OCI-LY7 (cell line): ENCODE data around the gene FRMD5. TPM values are rescaled to one million over a fixed set of nuclear protein-coding genes. Genes with fewer than 3 reads are reported as not detected.

Experiments used
- BruUV-seq: library from RNA; stranded (reverse); fragments of 400-500 nt; replicated peaks from 2 replicates; lab custom pipeline; 2021; lab: Mats Ljungman, UMichigan
- CTCF ChIA-PET: fragments of 300-600 bp; sonication (Branson Sonifier 250); formaldehyde crosslinking; loops from one replicate; lab custom pipeline; 2022; ENCODE audit warnings: antibody characterized with exemption; ENCODE audit not compliant: unreplicated experiment; lab: Charles Lee
- POLR2A ChIA-PET: fragments of 300-600 bp; sonication (Branson Sonifier 250); formaldehyde crosslinking; loops from one replicate; lab custom pipeline; 2022; ENCODE audit warnings: antibody characterized with exemption; lab: Charles Lee
- DNase-seq: peaks from one replicate; pipeline ENCODE4 v3.0.0-alpha.2; 2015; ENCODE audit warnings: low spot score
- H2AFZ ChIP-seq: fragments of 200-600 bp; sonication (generic), shearing (Covaris generic); 2 replicates; pipeline ENCODE4 v1.6.1; 2014; ENCODE audit warnings: mild to moderate bottlenecking, antibody characterized with exemption, low read length, moderate library complexity
- H3K27ac ChIP-seq: fragments of 200-600 bp; sonication (generic); 2 replicates; pipeline ENCODE4 v1.5.1; 2014; ENCODE audit warnings: mixed run types, low read depth, mild to moderate bottlenecking, moderate library complexity, low read length, inconsistent platforms; ENCODE audit not compliant: poor library complexity, severe bottlenecking
- H3K36me3 ChIP-seq: fragments of 200-600 bp; sonication (generic); 2 replicates; pipeline ENCODE4 v1.6.1; 2014; ENCODE audit warnings: mild to moderate bottlenecking, antibody characterized with exemption, low read length, moderate library complexity, mixed read lengths; ENCODE audit not compliant: insufficient read depth
- H3K4me1 ChIP-seq: fragments of 200-600 bp; sonication (generic); 2 replicates; pipeline ENCODE4 v1.5.1; 2014; ENCODE audit warnings: mild to moderate bottlenecking, low read length; ENCODE audit not compliant: insufficient read depth, poor library complexity, severe bottlenecking
- H3K4me2 ChIP-seq: fragments of 200-600 bp; sonication (generic); 2 replicates; pipeline ENCODE4 v1.6.1; 2014; ENCODE audit warnings: mild to moderate bottlenecking, low read length
- H3K4me3 ChIP-seq: fragments of 200-600 bp; sonication (generic); 2 replicates; pipeline ENCODE4 v1.5.1; 2014; ENCODE audit warnings: mild to moderate bottlenecking, low read depth, low read length; ENCODE audit not compliant: poor library complexity, severe bottlenecking
- H3K79me2 ChIP-seq: fragments of 200-600 bp; sonication (generic); 2 replicates; pipeline ENCODE4 v1.6.1; 2016; ENCODE audit warnings: low read depth, mild to moderate bottlenecking, low read length, moderate library complexity, mixed read lengths; ENCODE audit not compliant: insufficient read depth
- H3K9me2 ChIP-seq: fragments of 200-600 bp; sonication (generic); 2 replicates; pipeline ENCODE4 v1.6.1; 2016; ENCODE audit warnings: mild to moderate bottlenecking, low read length, mixed read lengths; ENCODE audit not compliant: insufficient read depth
- H3K9me3 ChIP-seq: fragments of 200-600 bp; sonication (generic); 2 replicates; pipeline ENCODE4 v1.6.1; 2014; ENCODE audit warnings: mild to moderate bottlenecking, mixed run types, low read length, mixed read lengths
- H4K20me1 ChIP-seq: fragments of 200-600 bp; sonication (generic); 2 replicates; pipeline ENCODE4 v1.6.1; 2014; ENCODE audit warnings: mild to moderate bottlenecking, antibody characterized with exemption, low read length, moderate library complexity, mixed read lengths; ENCODE audit not compliant: insufficient read depth
- CTCF ChIP-seq: fragments of 200-600 bp; sonication (generic); conservative IDR thresholded peaks from 2 replicates; pipeline ENCODE4 v1.5.1; 2014; ENCODE audit warnings: mild to moderate bottlenecking, antibody characterized with exemption, low read length, moderate library complexity, mixed read lengths
- EZH2phosphoT487 ChIP-seq: fragments of 200-600 bp; sonication (generic); IDR thresholded peaks from 2 replicates; pipeline ENCODE4 v1.6.1; 2018; ENCODE audit warnings: low read depth, borderline replicate concordance, mild to moderate bottlenecking, mixed run types, antibody characterized with exemption, low read length, moderate library complexity, mixed read lengths
- intact Hi-C: fragments of 100-400 bp; cut with micrococcal nuclease; formaldehyde crosslinking; loops from one replicate; pipeline ENCODE4 v1.10.0; 2022; ENCODE audit not compliant: unreplicated experiment
- total RNA-seq, 2 experiments: library from RNA; depleted of rRNA in 1 of 2; stranded (reverse); fragments of >200 nt in 1 of 2; shearing (Covaris generic) in 1 of 2; gene quantifications; 2 replicates each; pipeline ENCODE4 v1.2.3, GENCODE V29; 2014 to 2022

Gene FRMD5
- total RNA-seq, 2 experiments from 2014 or later = not detected

- H3K27ac ChIP-seq = no peak overlapping the region
- H3K9me3 ChIP-seq = no peaks in the 10 kb centered on the region
- H4K20me1 ChIP-seq = no peaks in the 10 kb centered on the region
- no peaks in the 10 kb centered on the region for H3K4me1 ChIP-seq
- no TSS peak for BruUV-seq
- POLR2A ChIA-PET = no interaction called here
- intact Hi-C loops = no loop called here
- DNase-seq = no peak
- no peak overlapping the region for H3K4me3 ChIP-seq
- no peak overlapping the region for H3K4me2 ChIP-seq
- CTCF ChIA-PET = no interaction called here
- H2AFZ ChIP-seq = no peak overlapping the region
- no peaks in the 10 kb centered on the region for H3K9me2 ChIP-seq
- H3K79me2 ChIP-seq = no peaks in the 10 kb centered on the region
- H3K36me3 ChIP-seq = no peaks in the 10 kb centered on the region
- TF ChIP-seq CTCF (no peak), EZH2phosphoT487 (no peak)
These were observed 37.0 kb downstream of the FRMD5 start for GRCh38 chr15:44158111-44158510.

DNA sequence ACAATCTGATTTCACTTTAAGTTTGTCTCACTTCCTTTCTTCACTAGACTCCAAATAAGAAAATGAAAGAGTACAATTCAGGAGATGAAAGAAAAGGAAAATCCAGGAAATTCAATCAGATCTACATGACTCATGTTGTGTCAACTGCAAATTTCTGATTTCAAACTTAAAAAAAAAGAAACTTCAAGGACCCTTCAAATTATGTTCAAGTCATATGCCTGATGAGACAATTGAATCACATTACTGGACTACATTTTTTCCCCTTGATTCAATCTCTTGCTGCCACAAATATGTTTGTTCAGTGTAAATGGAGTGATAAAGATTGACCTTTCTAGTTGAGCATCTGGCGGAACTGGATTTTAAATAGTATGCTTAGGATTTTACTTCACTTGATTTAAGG lies 37.4 kb downstream of the FRMD5 start:
- intact Hi-C loops = no loop called here
- no TSS peak for BruUV-seq
- no peak overlapping the region for H3K4me3 ChIP-seq
- TF ChIP-seq EZH2phosphoT487 = no peak
- no peak for TF ChIP-seq CTCF
- no peaks in the 10 kb centered on the region for H4K20me1 ChIP-seq
- no peak overlapping the region for H2AFZ ChIP-seq
- DNase-seq = no peak
- H3K9me2 ChIP-seq = no peaks in the 10 kb centered on the region
- H3K4me1 ChIP-seq = no peaks in the 10 kb centered on the region
- no peak overlapping the region for H3K4me2 ChIP-seq
- H3K27ac ChIP-seq = no peak overlapping the region
- no peaks in the 10 kb centered on the region for H3K36me3 ChIP-seq
- no peaks in the 10 kb centered on the region for H3K79me2 ChIP-seq
- no peaks in the 10 kb centered on the region for H3K9me3 ChIP-seq
- POLR2A ChIA-PET = no interaction called here
- CTCF ChIA-PET = no interaction called here

DNA sequence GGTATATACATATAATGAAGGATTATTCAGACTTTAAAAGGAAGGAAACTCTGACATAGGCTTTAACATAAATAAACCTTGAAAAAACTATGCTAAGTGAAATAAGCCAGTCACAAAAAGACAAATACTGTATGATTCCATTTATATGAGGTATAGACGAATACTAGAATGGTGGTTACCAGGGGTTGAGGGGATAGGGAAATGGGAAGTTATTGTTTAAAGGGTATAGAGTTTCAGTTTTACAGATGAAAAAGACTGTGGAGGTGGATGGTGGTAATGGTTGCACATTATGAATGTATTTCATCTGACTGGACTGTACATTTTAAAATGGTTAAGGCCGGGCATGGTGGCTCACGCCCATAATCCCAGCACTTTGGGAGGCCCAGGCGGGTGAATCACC lies 41.7 kb downstream of the FRMD5 start:
- Histone ChIP-seq H3K4me3 (no peak overlapping the region), H3K79me2 (no peaks in the 10 kb centered on the region), H3K4me1 (no peaks in the 10 kb centered on the region), H3K9me3 (no peaks in the 10 kb centered on the region), H3K4me2 (no peak overlapping the region), H3K27ac (no peak overlapping the region), H3K9me2 (no peaks in the 10 kb centered on the region), H3K36me3 (no peaks in the 10 kb centered on the region), H2AFZ (no peak overlapping the region), H4K20me1 (no peaks in the 10 kb centered on the region)
- no TSS peak for BruUV-seq
- TF ChIP-seq EZH2phosphoT487 = no peak
- TF ChIP-seq CTCF = no peak
- no peak for DNase-seq
- intact Hi-C loops = no loop called here
- CTCF ChIA-PET = no interaction called here
- POLR2A ChIA-PET = no interaction called here
